GM13976 (cell line): Measurements from ENCODE around the gene ADAM33.

Source experiments
- DNase-seq: peaks from one replicate; pipeline ENCODE4 v3.0.0; 2012; ENCODE audit warnings: low spot score
- CTCF ChIP-seq: IDR thresholded peaks from 2 replicates; pipeline ENCODE4 v1.5.1; 2012; ENCODE audit warnings: borderline replicate concordance, mild to moderate bottlenecking; ENCODE audit not compliant: insufficient read depth; ENCODE audit errors: extremely low read depth, missing control alignments, control extremely low read depth
- in situ Hi-C: fragments of 300-500 bp; cut with MboI; formaldehyde crosslinking; loops from one replicate; pipeline ENCODE4 v1.12.0; 2022; ENCODE audit warnings: low sequenced_read_pairs, mixed read lengths, inconsistent platforms; ENCODE audit not compliant: unreplicated experiment

Gene ADAM33

GRCh38 chr20:3628502-3629314 is 53.1 kb downstream of the ADAM33 start:
- no peak for TF ChIP-seq CTCF
- no peak for DNase-seq
- in situ Hi-C loops = no loop called here

- DNase-seq = no peak
- TF ChIP-seq CTCF = no peak
- in situ Hi-C loops = no loop called here
Measured at GRCh38 chr20:3627476-3627875, 54.3 kb downstream of the ADAM33 start.

- no peak for DNase-seq
- TF ChIP-seq CTCF = no peak
Measured at GRCh38 chr20:3622406-3622805, 59.4 kb downstream of the ADAM33 start.

GRCh38 chr20:3621111-3621510 is 60.7 kb downstream of the ADAM33 start:
- in situ Hi-C loops = no loop called here
- no peak for DNase-seq
- TF ChIP-seq CTCF = no peak

More at GRCh38 chr20:3622406-3622805, 59.4 kb downstream of the ADAM33 start:
- in situ Hi-C loops = no loop called here
